GM19463 (cell line): Measurements from ENCODE around the gene RND3.

Experiments
- ATAC-seq: cut with Tn5 transposase; IDR thresholded peaks from one replicate; pipeline ENCODE4 v1.9.1; 2021; ENCODE audit warnings: mild to moderate bottlenecking, moderate library complexity; ENCODE audit not compliant: unreplicated experiment

The RND3 gene

DNA sequence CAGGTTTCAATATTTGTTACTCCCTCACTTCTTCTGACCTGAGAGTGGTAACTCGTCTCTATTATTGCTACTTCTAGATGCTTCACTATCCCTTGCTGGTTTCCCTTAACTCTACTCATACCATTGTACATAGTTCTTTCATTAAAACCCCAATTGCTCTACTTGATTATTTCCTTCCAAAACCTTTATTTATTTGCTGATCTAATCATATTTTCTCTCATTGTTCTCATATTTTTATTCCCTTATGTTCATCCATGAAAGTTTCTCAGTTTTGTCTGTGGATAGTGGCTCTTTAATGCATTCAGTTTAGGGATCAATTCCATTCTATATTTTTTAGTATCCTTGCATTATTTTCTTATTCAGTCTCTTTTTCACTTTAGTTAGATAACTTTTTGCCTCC, 42.1 kb downstream of the RND3 start:
- ATAC-seq, result no peak

DNA sequence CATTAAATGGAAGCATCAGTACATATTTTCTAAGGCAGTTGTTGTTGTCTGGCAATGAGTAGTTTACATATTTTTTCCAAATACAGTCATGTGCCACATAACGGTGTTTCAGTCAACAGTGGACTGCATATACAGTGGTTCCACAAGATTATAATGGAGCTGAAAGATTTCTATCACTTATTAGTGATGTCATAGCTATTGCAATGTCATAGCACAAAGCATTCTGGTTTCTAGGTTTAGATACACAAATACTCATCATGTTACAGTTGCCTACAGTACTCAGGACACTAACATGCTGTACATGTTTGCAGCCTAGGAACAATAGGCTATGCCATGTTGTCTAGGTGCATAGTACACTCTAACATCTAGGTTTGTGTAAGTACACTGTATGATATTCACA, 45.0 kb downstream of the RND3 start:
- ATAC-seq, result no peak

DNA sequence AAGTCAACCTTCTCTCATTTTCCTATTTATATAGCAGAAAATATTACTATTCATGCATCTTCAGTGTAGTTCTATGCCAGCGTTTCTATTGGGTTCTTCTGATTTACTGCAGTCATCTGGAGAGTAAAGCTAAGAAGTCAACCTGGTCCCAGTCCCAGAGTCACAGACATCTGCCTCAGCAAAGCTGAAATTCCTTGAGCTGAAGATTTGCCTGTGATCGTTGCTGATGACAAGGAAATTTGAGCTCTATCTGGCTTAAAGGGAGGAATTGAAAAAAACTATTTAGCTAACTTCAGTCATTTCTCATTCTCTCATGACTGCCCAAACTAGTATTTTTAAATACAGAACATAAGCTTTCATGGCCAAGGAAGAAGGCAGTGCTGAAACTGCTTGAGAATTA, 45.7 kb downstream of the RND3 start:
- no peak for ATAC-seq

DNA sequence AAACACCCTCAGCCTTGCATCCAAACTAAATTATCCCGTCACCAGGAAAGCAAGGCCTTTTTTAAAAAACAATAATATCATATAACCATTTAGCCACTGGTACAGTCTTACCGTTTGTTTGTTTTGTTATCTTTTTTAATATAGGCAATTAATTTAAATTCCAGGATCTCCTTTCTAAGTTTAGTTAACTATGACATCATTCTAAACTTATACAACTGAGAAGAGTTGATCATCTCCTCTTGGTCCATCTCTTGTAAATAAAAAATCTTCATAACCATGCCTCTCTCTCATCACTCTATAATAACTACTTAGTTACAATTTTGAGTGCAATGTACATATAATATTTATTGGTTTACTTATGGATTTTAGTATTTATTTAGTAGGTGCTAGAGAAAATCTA, 46.2 kb downstream of the RND3 start:
- ATAC-seq, result no peak

DNA sequence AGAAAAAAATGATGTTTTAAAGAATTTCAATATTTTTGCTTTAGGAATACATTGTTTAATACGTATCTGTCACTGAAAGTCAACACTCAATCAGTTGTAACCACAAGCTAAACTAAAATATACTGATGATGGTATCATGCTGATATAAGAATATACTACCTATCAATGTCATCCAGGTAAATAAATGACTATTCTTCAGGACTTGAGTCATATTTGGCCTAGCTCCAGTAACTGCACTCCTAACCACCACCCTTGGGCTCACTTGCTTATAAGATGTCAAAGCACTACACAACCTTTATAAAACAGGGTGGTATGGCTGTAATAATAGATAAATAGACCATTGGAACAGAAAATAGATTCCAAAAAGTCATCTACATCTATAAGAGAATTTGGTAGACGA, 48.8 kb downstream of the RND3 start:
- no peak for ATAC-seq

DNA sequence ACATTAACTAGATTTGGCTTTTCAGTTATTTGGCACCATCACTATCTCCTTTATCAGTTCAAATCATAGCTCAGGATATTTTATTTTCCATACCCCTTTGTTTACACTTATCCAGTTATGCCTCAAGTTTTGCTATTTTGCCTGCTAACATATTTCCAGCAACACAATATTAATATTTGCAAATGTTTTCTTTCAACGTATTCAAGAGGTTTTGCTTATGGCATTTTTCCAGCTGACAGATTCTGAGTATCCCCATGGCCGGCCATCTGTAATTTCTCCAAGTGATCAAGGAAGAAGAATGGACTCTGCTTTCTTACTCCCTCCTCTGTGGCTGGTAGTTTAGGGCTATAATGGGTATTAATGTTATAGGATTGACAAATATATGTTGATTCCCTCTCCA, 49.4 kb downstream of the RND3 start:
- no peak for ATAC-seq

DNA sequence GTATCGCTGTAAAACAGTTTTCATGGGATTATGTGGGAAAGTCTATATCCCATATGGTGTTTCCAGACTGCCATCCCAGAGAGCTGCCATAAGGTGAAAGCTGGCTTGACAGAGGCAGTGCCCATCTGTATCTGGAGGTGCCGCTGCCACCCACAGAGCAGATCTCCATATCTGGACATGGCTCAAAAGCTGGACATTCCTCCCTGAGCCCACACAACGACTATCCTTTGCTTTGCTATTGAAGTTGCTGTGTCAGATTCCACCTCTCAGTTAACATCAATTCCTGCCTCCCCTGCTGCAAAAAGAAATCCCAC, 55.2 kb downstream of the RND3 start:
- no peak for ATAC-seq

DNA sequence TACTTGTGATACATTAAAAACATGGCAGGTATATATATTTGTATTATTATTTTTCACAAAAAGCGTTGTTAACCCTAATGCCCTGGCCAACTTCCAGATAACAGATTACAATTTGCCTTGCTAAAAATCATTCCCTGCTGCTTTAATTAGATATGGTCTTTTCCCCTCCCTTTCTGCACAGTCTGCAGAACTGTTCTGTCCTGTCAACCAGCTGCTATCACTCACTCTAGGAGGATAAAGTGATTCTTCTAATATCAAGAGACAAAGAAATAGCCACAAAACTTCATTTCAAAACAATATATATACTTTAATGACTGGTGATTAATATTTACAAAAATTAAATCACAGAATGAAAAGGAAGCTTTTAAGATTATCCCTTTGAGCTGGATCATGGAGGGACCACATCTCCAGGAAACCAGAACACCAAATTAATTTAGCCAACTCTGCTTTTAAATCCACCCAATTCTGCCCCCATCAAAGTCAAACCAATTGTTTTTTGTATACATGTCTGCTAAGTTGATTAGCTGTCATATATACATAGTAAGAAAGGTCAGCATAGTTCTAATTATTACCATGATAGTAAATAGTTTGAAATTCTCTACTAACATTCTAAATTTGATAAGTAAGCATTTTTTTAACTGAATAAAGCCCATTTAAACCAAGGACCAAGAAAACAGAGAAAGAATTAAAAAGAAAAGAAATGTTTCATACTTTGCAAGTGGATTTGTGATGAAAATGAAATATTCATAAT, 55.7 kb downstream of the RND3 start:
- ATAC-seq, result no peak

DNA sequence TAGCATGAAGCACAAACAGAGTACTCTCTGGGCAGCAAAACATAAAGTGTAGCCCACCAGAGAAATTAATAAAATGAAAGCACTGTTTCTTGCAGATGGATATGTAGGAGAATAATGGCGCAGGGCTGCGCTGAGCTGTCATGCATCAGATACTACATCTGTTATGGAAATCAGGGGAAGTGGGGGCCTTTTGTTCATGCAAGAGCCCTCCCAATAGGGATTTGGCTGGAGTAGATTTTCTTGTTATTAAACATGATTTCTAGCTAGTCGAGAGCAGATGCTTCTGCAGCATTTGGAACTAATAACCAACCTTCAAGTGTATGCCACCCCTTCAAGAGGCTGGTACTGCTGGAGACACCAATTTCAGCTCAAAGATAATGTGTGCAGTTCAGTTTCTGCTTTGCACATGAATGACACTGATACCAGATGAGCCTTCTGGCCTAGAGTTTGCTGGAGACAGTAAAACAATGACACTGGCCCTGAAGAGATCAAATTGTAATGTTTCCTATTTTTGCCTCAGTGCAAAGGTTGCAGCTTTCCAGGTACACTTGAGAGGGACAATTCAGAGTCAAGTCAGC, 58.0 kb downstream of the RND3 start:
- ATAC-seq, result no peak

DNA sequence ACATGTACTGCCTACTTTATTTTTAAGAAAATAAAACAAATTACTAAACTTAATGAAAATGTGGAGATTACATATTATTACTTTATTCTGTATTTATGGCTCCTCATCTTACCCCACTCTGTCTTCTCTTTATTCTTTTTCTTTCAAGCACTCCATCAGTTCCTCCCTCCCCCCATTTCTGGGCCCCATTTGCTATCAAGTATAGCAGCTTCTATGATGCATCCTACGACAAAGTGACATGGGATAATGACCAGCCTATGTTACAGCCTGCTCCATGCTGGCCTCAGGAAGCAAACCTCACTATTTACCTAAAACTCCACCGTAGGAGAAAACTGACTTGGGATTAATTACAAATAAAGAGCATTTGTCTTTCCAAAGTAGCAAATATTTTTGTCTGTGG, 58.8 kb downstream of the RND3 start:
- ATAC-seq, result no peak

DNA sequence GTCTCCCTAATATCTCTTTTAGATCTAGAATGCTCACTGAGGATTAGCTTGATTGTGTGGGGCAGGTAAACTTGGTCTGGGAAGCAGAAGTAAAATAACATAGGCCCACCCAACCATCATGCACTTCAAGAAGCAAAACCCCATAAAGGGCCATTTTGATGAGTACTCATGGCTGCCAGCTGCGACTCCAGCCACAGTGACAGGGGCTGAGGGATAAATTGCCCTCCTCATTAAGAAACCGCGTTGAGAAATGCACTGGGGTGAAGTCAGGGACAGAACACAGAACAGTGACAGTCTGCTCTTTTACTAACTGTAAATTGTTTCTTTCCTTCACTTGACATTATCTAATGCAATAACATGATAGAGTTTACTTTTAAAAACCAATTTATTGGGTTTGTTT, 60.2 kb downstream of the RND3 start:
- no peak for ATAC-seq

DNA sequence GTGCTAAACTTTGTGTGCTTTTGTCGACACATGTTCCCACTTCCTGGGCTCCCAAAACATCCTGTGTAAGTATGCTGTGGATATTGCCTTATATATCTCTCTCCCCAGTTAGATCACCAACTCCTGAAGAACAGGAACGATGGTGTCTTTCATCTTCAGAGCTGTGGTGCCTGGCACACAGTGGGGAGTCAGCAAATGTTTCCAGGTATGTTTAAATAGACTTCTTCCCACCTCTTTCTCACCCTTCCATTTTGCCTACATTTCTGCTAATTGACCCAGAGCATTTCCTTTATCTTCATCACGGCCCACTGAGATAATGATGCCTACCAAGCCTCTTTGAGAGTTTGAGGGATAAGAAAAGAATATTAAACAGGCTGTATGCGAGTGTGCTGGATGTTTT, 60.7 kb downstream of the RND3 start:
- no peak for ATAC-seq

DNA sequence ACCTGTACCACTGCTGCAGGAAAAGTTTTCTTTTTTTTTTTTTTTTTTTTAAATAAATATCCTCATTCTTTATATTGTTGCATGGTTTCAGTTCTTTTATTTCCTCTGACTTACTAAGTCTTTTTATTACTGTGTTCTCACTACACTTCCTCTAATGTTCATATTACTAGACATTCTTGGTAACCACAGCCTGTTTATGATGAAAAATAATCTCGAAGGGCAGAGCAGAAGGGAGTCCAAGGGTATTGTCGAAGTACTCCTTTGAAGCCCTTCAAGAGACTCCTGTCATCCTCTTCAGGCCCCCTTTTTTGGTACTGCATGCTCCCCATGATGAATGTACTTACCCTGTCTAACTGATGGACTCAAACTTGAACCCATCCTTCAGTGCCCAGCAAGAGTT, 61.2 kb downstream of the RND3 start:
- no peak for ATAC-seq

DNA sequence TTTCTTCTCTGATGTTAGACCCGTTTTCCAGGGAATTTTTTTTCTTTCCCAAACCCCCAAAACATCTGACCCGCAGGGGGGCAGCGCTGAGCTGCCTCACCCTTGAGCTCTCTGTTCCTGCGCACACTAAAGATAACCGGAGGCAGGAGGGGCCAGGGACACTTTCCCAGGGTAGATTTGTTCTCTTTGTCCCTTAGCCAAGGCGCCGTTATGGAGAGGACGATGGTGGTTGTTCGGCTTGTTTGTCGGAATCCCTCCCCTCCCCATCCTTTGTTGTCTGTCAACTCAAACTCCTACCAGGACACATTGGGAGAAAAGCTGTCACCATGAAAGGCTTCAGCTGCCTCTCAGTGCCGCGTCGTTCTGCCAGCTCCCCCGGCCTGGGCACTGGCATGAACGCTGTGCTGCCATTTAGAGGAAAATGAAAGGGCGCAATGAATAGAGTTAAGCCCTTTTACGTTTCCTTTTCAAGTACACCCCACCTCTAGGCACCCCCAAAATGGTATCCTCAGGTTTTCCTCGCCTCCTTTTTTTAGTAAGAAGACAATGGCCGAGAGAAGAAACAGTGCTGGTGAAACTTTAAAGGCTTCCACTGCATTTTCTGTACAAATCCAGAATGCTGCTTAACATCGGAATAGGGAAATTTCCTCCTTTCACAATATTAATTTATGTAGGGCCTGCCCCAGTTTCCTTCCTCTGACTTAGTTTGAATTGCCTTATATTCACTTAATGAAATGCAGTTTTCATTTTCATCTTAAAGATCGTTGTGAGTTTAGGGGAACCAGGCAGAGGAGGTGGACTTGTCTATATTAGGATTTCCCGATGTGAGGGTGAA, 62.1 kb downstream of the RND3 start:
- no peak for ATAC-seq

DNA sequence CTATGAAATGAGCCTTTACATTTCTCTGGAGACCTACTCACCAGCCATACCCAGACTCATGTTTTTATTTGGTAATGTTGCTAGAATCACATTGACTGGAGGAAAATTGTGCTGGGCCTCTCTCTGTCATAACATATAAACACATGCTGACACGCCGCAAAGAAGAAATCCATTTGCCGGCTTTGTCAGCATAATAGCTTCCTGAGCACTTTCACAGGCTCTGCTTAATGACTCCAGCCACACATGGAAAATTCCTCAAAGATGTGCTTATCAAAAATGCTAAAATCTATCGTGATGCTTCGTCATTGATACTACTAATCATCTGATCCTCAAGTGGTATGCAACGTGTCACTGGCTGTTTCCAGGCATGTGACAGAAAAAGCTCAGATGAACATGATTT, 63.1 kb downstream of the RND3 start:
- ATAC-seq, result no peak

DNA sequence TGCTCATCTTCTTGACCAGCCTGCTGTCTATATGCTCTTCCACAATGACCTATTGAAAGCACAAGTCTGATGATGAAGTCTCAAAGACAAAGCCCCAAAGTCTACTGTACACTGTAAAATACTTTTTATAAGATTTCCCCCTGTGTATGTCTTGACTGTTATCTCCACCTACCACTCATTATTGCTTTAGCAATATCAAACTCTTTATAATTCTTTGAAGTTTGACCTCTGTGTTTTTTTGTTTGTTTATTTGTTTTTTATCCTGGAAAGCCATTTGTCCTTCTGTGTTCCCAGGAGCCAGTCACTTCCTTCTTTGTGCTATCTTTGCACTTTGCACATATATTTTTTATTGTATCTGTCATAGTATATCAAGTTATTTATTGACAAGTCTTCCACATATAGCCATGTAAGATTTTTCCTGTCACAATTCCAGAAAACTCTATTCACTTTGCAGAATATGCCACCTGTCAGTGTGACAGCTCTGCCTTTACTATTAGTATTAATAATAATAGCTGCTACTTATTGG, 66.3 kb downstream of the RND3 start:
- ATAC-seq, result no peak

DNA sequence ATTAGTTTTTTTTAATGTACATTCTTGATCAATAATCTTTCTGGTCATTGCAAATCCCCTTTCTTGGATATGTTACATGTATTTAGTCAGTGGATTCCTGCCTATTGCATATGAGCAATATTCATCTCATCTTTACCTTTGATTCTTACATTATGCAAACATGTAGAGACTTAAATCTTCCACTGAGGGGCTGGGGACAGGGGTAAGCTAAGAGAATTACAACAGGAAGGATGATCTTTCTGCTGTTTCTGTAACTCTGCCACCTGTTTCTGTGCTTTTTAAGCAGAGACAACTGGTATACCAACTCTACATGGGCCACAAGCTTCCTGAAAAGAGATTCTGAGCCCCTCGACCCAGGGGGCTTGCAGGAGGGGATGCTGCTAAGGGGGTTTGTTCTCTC, 68.6 kb downstream of the RND3 start:
- ATAC-seq, result no peak
